Ascending aorta (tissue), 2 donors: Measurements from ENCODE around the gene NHEJ1. TPM values are rescaled to one million over a fixed set of nuclear protein-coding genes. Genes with fewer than 3 reads are reported as not detected.
A peak's percentile ranks its signal among the peaks of the same experiment; 100 is the strongest.

Experiments used
- DNase-seq, 2 donors: peaks; one replicate each; pipeline ENCODE4 v3.0.0-alpha.2; 2019; ENCODE audit warnings: low spot score in 2 of 2
- H3K27ac ChIP-seq, 2 donors: fragments of 200-600 bp; sonication (generic); one replicate each; pipeline ENCODE4 v1.5.1; 2016 to 2017; ENCODE audit warnings: mild to moderate bottlenecking in 1 of 2
- H3K27me3 ChIP-seq: fragments of 200-600 bp; sonication (generic); one replicate; pipeline ENCODE4 v1.5.1; 2017
- H3K36me3 ChIP-seq, 2 donors: fragments of 200-600 bp; sonication (generic); one replicate each; pipeline ENCODE4 v1.5.1; 2016
- H3K4me1 ChIP-seq, 2 donors: fragments of 200-600 bp; sonication (generic); one replicate each; pipeline ENCODE4 v1.5.1; 2016 to 2017; ENCODE audit warnings: mild to moderate bottlenecking in 1 of 2
- H3K4me3 ChIP-seq, 2 donors: fragments of 200-600 bp; sonication (generic); one replicate each; pipeline ENCODE4 v1.5.1; 2016 to 2017; ENCODE audit warnings: mild to moderate bottlenecking in 1 of 2
- H3K9me3 ChIP-seq, 2 donors: fragments of 200-600 bp; sonication (generic); one replicate each; pipeline ENCODE4 v1.5.1; 2016
- intact Hi-C: fragments of 100-400 bp; cut with DNase I; formaldehyde crosslinking; loops from one replicate; pipeline ENCODE4 v1.15.1; 2023
- total RNA-seq: library from RNA; depleted of rRNA; stranded (reverse); fragments of >200 nt; gene quantifications from one replicate; pipeline ENCODE4 v1.1.0, GENCODE V29; 2016
- TF ChIP-seq, protein P1 (sequence below), 3 experiments: fragments of 200-600 bp in 2 of 3; fragments of 450-650 bp in 1 of 3; sonication (generic) in 2 of 3; IDR thresholded peaks; one replicate each; pipeline ENCODE4 v1.5.1; 2016 to 2019; ENCODE audit warnings: antibody characterized with exemption in 3 of 3, mild to moderate bottlenecking in 1 of 3, moderate library complexity in 1 of 3

The NHEJ1 gene
- total RNA-seq, 1 donor from 2014 or later, result 21.6 TPM

DNA sequence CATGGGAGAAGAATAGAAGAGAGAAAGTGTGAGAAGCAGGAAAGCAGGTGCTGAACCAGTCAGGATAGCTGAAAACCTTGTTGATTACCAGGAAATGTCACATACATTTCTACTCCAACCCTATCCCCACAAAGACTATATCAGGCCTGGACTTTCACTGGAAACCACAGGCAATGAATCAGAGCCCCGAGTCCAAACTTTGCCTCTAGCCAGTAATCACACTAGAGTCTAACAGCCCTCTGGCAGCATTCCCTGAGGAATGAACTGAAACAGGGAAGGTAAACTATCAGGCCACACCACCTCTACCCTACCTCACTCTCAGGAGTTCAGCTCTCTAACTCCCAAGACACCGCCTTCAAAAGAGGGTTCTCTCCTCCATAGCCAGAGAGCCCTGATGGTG, 81.2 kb downstream of the NHEJ1 start:
- Histone ChIP-seq H3K27me3 (no peaks in the 10 kb centered on the region), H3K27ac (no peak overlapping the region), H3K36me3 (peaks cover 9 to 29% of the 10 kb centered on the region in 2 donors), H3K4me1 (no peaks in the 10 kb centered on the region), H3K4me3 (no peak overlapping the region), H3K9me3 (no peaks in the 10 kb centered on the region)
- intact Hi-C loops, result no loop called here
- no peak for DNase-seq
- TF ChIP-seq, protein P1, sequence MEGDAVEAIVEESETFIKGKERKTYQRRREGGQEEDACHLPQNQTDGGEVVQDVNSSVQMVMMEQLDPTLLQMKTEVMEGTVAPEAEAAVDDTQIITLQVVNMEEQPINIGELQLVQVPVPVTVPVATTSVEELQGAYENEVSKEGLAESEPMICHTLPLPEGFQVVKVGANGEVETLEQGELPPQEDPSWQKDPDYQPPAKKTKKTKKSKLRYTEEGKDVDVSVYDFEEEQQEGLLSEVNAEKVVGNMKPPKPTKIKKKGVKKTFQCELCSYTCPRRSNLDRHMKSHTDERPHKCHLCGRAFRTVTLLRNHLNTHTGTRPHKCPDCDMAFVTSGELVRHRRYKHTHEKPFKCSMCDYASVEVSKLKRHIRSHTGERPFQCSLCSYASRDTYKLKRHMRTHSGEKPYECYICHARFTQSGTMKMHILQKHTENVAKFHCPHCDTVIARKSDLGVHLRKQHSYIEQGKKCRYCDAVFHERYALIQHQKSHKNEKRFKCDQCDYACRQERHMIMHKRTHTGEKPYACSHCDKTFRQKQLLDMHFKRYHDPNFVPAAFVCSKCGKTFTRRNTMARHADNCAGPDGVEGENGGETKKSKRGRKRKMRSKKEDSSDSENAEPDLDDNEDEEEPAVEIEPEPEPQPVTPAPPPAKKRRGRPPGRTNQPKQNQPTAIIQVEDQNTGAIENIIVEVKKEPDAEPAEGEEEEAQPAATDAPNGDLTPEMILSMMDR (IDR thresholded peaks at IDR 0.05), result no peak

DNA sequence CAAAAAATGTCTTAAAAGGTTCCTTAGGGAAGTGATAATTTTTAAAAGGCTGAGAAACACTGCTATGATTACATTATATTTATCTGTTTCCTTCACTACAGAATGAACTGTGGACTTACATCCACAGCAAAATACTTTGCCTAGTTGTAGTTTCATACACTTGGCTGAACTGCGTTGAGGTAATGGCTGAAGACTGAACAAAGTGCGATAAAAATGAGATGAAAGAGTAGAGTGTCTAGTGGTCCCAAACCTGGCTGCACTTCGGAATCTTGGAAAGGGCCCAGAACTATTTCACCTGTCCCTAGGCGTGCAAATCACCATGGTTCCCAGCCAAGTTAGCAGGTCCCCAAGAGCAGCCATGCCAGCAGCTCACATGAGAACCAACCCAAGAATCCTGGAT, 81.7 kb downstream of the NHEJ1 start:
- no peak for DNase-seq
- Histone ChIP-seq H3K27me3 (no peaks in the 10 kb centered on the region), H3K27ac (no peak overlapping the region), H3K4me3 (no peak overlapping the region), H3K36me3 (peaks cover 9 to 29% of the 10 kb centered on the region in 2 donors), H3K4me1 (no peaks in the 10 kb centered on the region), H3K9me3 (no peaks in the 10 kb centered on the region)
- intact Hi-C loops, result no loop called here
- TF ChIP-seq, protein P1 (IDR thresholded peaks at IDR 0.05), result no peak

DNA sequence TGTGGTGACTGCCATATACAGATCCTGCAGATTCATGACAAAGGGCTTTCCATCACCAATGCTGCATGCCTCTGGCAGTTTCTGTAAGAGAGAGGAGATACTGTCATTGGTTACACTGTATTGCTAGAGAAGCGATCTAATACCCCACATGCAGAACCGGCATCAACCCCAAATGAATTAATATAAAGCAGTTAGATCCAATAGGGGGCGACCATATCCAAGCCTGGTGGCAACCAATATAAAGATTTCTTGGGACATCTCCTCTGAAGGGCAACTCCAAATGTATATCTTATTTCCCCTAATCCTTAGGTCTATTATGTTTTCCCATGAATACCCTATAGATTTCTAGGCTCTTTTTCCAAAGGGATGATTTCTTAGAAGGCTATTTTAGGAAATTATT, 82.5 kb downstream of the NHEJ1 start:
- TF ChIP-seq, protein P1 (IDR thresholded peaks at IDR 0.05), result no peak
- Histone ChIP-seq H3K9me3 (no peaks in the 10 kb centered on the region), H3K36me3 (peaks cover 9 to 29% of the 10 kb centered on the region in 2 donors), H3K27ac (no peak overlapping the region), H3K4me1 (no peaks in the 10 kb centered on the region), H3K27me3 (no peaks in the 10 kb centered on the region), H3K4me3 (no peak overlapping the region)
- no peak for DNase-seq
- intact Hi-C loops, result no loop called here

DNA sequence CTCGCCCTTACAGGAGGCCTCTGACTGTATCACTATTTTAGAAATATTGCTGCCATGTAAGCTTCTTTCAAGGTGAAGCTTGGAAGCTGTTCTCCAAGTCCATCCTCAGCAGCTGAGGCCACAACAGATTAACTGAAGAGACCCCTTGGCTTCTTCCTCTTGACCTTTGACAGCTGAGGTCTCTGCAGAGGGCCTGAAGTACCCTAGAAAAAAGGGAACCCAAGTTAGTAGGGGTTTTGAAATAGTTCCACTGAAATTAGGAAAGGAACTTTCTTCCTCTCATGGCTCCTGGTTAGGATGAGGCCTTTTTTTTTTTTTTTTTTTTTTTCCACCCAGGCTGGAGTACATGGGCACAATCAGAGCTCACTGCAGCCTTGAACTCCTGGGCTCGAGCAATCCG, 84.4 kb downstream of the NHEJ1 start:
- no peak overlapping the region for H3K27ac ChIP-seq
- no peak for DNase-seq
- intact Hi-C loops, result no loop called here
- H3K9me3 ChIP-seq, result no peaks in the 10 kb centered on the region
- TF ChIP-seq, protein P1 (IDR thresholded peaks at IDR 0.05), result no peak
- no peak overlapping the region for H3K4me3 ChIP-seq
- H3K27me3 ChIP-seq, result no peaks in the 10 kb centered on the region
- H3K36me3 ChIP-seq, result peaks cover 9 to 29% of the 10 kb centered on the region in 2 donors
- H3K4me1 ChIP-seq, result no peaks in the 10 kb centered on the region

DNA sequence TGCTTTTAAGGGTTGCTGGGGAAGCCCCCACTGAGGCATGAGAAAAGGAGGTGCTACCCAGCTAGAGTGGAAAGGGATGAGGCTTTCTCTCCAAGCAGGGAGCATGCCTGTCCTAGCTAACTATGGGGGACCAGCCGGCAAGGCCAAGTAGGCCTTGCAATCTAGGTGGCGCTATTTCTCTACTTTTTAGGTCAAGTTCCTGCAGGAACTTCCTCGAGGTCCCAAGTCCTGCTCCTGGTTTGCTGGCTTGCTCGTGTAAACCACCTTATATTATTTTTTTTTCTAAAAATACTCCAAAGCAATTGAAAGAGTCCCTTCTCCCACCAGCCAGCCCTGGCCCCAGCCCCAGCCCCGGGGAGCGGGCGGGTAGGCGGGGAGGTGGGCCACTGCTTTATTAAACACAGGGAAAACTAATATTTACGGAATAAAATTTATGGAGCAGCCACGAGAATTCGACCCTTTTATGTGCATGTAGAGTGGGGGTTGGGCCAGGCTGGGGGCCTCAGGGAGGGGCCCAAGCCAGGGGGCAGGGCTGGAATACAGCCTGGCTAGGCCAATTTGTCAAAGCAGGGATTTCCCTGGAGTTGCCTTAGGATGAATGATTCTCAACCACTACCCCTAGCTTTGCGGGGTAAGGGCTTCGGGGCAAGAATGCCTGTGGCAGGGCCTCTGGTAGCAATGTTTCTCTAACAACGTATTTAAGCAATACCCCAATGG, 87.0 kb downstream of the NHEJ1 start:
- H3K4me1 ChIP-seq, result no peaks in the 10 kb centered on the region
- no peak for DNase-seq
- H3K4me3 ChIP-seq, result no peak overlapping the region
- TF ChIP-seq, protein P1 (IDR thresholded peaks at IDR 0.05), result peak in 1 of 3 experiments; percentile 46
- no peaks in the 10 kb centered on the region for H3K27me3 ChIP-seq
- H3K9me3 ChIP-seq, result no peaks in the 10 kb centered on the region
- H3K36me3 ChIP-seq, result peaks cover 9 to 29% of the 10 kb centered on the region in 2 donors
- intact Hi-C loops, result no loop called here
- H3K27ac ChIP-seq, result no peak overlapping the region
